PC-9 (cell line): ENCODE data around the gene MRPS34.

Experiments used
- EZH2 ChIP-seq: fragments of 200-600 bp; sonication (generic); IDR thresholded peaks from 2 replicates; pipeline ENCODE4 v1.8.0; 2017; ENCODE audit warnings: antibody characterized with exemption, low read depth
- TF ChIP-seq, protein P1 (sequence below): fragments of 200-600 bp; sonication (generic); conservative IDR thresholded peaks from 2 replicates; pipeline ENCODE4 v1.6.1; 2017; ENCODE audit warnings: mixed run types, antibody characterized with exemption, mild to moderate bottlenecking, moderate library complexity

DNA sequence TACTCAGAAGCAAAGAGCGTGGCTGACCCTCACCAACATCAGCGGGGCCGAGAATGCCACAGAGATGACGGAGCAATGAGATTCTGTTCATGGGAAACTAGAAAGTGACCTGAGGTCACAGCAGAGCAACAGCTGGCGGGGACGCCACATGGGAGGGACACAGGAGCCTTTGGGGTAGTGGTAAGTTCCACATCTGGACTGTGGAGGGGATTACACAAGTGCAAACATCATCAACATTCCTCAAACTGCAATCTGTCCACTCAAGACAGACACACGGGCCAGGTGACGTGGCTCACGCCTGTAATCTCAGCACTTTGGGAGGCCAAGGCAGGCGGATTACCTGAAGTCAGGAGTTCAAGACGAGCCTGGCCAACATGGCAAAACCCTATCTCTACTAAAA, 42.5 kb upstream of the MRPS34 start:
- TF ChIP-seq, protein P1, sequence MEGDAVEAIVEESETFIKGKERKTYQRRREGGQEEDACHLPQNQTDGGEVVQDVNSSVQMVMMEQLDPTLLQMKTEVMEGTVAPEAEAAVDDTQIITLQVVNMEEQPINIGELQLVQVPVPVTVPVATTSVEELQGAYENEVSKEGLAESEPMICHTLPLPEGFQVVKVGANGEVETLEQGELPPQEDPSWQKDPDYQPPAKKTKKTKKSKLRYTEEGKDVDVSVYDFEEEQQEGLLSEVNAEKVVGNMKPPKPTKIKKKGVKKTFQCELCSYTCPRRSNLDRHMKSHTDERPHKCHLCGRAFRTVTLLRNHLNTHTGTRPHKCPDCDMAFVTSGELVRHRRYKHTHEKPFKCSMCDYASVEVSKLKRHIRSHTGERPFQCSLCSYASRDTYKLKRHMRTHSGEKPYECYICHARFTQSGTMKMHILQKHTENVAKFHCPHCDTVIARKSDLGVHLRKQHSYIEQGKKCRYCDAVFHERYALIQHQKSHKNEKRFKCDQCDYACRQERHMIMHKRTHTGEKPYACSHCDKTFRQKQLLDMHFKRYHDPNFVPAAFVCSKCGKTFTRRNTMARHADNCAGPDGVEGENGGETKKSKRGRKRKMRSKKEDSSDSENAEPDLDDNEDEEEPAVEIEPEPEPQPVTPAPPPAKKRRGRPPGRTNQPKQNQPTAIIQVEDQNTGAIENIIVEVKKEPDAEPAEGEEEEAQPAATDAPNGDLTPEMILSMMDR: no peak
- TF ChIP-seq EZH2: no peak
